K562 (cell line): ENCODE data around the gene TMEM33. TPM values are rescaled to one million over a fixed set of nuclear protein-coding genes. Genes with fewer than 3 reads are reported as not detected.

Experiments
- ATAC-seq: fragments of 200-7000 bp; cut with Tn5 transposase; 3 replicates; pipeline ENCODE4 v1.9.1; 2020; ENCODE audit warnings: moderate library complexity
- BruUV-seq: library from RNA; stranded (reverse); fragments of 400-500 nt; replicated peaks from 2 replicates; lab custom pipeline; 2021; lab: Mats Ljungman, UMichigan
- CTCF ChIA-PET: fragments of 300-600 bp; formaldehyde crosslinking; extraction: SDS; loops from one replicate; lab custom pipeline; 2021; ENCODE audit warnings: low intra/inter-chr PET ratio; lab: Yijun Ruan, JAX
- POLR2A ChIA-PET: fragments of 300-600, 350-650 bp; sonication (Branson Sonifier 250); formaldehyde crosslinking; extraction: SDS; loops from one replicate; lab custom pipeline; 2021; ENCODE audit warnings: antibody characterized with exemption, inconsistent platforms; lab: Yijun Ruan, JAX
- DNase-seq, 4 experiments: peaks; one replicate each; pipeline versions ENCODE4 v3.0.0 to v3.0.0-alpha.2; 2011 to 2018; ENCODE audit warnings: low spot score in 3 of 4, mixed read lengths in 3 of 4; ENCODE audit errors: extremely low read depth in 1 of 4
- FAIRE-seq: peaks from 2 replicates; lab custom pipeline; 2011; peaks lifted over from hg19 to GRCh38; lab: Jason Lieb, UNC
- H2AFZ ChIP-seq: 2 replicates; pipeline ENCODE4 v1.6.0; 2011; ENCODE audit warnings: low read depth, low read length, control low read depth, inconsistent platforms
- H3K27ac ChIP-seq: fragments of 200-600 bp; 3 replicates; pipeline ENCODE4 v1.8.0; 2011; ENCODE audit warnings: low read depth, mild to moderate bottlenecking, control low read depth, inconsistent platforms, low read length, moderate library complexity, mixed read lengths; ENCODE audit errors: extremely low read depth
- H3K27me3 ChIP-seq, 2 experiments: fragments of 300-600 bp in 1 of 2; 2 replicates in 1 of 2; 3 replicates in 1 of 2; pipeline versions ENCODE4 v1.6.0 to v1.8.0; 2011; ENCODE audit warnings: inconsistent platforms in 2 of 2, low read length in 2 of 2, mild to moderate bottlenecking in 1 of 2, mixed read lengths in 1 of 2, moderate library complexity in 1 of 2; ENCODE audit not compliant: control insufficient read depth in 2 of 2, insufficient read depth in 2 of 2
- H3K36me3 ChIP-seq: fragments of 300-600 bp; 3 replicates; pipeline ENCODE4 v1.8.0; 2011; ENCODE audit warnings: mild to moderate bottlenecking, low read length, inconsistent platforms; ENCODE audit not compliant: control insufficient read depth, insufficient read depth
- H3K4me1 ChIP-seq, 2 experiments: fragments of 200-600 bp in 1 of 2; replicated peaks in 1 of 2; 2 replicates in 1 of 2; 3 replicates in 1 of 2; pipeline versions ENCODE4 v1.5.1 to v1.8.0; 2011; ENCODE audit warnings: inconsistent platforms in 2 of 2, low read length in 2 of 2, mild to moderate bottlenecking in 1 of 2, mixed read lengths in 1 of 2, moderate library complexity in 1 of 2; ENCODE audit not compliant: control insufficient read depth in 2 of 2, insufficient read depth in 2 of 2
- H3K4me2 ChIP-seq: 2 replicates; pipeline ENCODE4 v1.6.1; 2011; ENCODE audit warnings: low read length, control low read depth, inconsistent platforms, mixed read lengths; ENCODE audit not compliant: insufficient read depth
- H3K4me3 ChIP-seq: fragments of 200-600 bp; sonication (generic), shearing (Covaris generic); 2 replicates; pipeline ENCODE4 v1.5.1; 2016; ENCODE audit warnings: control low read depth, inconsistent platforms
- H3K79me2 ChIP-seq: fragments of 200-600 bp; 3 replicates; pipeline ENCODE4 v1.8.0; 2011; ENCODE audit warnings: low read length, inconsistent platforms; ENCODE audit not compliant: control insufficient read depth, insufficient read depth
- H3K9ac ChIP-seq, 2 experiments: 2 replicates each; pipeline versions ENCODE4 v1.6.0 to v1.6.1; 2011; ENCODE audit warnings: low read depth in 2 of 2, low read length in 2 of 2, control low read depth in 1 of 2, inconsistent platforms in 1 of 2, mild to moderate bottlenecking in 1 of 2, mixed read lengths in 1 of 2; ENCODE audit not compliant: insufficient read depth in 1 of 2
- H3K9me1 ChIP-seq: one replicate; pipeline ENCODE4 v1.6.0; 2011; ENCODE audit warnings: inconsistent platforms, mild to moderate bottlenecking, low read length, moderate library complexity; ENCODE audit not compliant: control insufficient read depth, insufficient read depth
- H3K9me3 ChIP-seq: replicated peaks from 2 replicates; pipeline ENCODE4 v1.5.1; 2011; ENCODE audit warnings: low read depth, low read length, inconsistent platforms; ENCODE audit not compliant: control insufficient read depth, insufficient read depth
- H4K20me1 ChIP-seq: replicated peaks from 2 replicates; pipeline ENCODE4 v1.6.1; 2011; ENCODE audit warnings: low read length, inconsistent platforms, mixed read lengths; ENCODE audit not compliant: control insufficient read depth, insufficient read depth
- FOXA3 ChIP-seq, 2 experiments: fragments of 450-650 bp in 1 of 2; sonication (generic) in 1 of 2; formaldehyde crosslinking; IDR thresholded peaks in 1 of 2; conservative IDR thresholded peaks in 1 of 2; 2 replicates each; pipeline versions ENCODE4 v1.4.0 to v1.8.0; 2020 to 2022; ENCODE audit warnings: mild to moderate bottlenecking in 2 of 2, missing genetic modification reagents in 1 of 2
- RBM34 ChIP-seq: fragments of 200-400 bp; formaldehyde crosslinking; IDR thresholded peaks from 2 replicates; pipeline ENCODE4 v1.6.1; 2018; ENCODE audit warnings: low read length, borderline replicate concordance; ENCODE audit not compliant: insufficient read depth
- RERE ChIP-seq: sonication (generic); formaldehyde crosslinking; IDR thresholded peaks from 2 replicates; pipeline ENCODE4 v1.8.0; 2023; ENCODE audit warnings: missing genetic modification reagents, mild to moderate bottlenecking, borderline replicate concordance
- WGBS: fragments of 100-300 bp; shearing (Covaris generic); methylation state at CpG from one replicate; pipeline ENCODE4 v1.1.6; 2016; ENCODE audit warnings: low coverage, mixed read lengths; ENCODE audit not compliant: insufficient coverage; ENCODE audit errors: missing lambda C conversion rate; 5-methylcytosine and 5-hydroxymethylcytosine counted together
- in situ Hi-C: fragments of 300-500 bp; cut with MboI; formaldehyde crosslinking; loops from 4 replicates; pipeline ENCODE4 v1.15.0; 2018; ENCODE audit warnings: inconsistent platforms, mixed read lengths
- intact Hi-C: fragments of 100-400 bp; cut with micrococcal nuclease; formaldehyde crosslinking; loops from 2 replicates; pipeline ENCODE4 v1.14.2; 2022
- polyA plus RNA-seq, 8 experiments: library from polyadenylated mRNA; depleted of rRNA in 4 of 8; stranded (reverse) in 5 of 8; unstranded in 3 of 8; fragments of >200 nt; fragmentation: Nextera tagmentation in 2 of 8; fragmentation: Illumina TruSeq in 1 of 8; extraction: Ambion mirVana in 2 of 8; extraction: Trizol in 1 of 8; gene quantifications; 2 replicates each; pipeline versions ENCODE4 v1.2.1 to v1.2.3, GENCODE V29; 2011 to 2014; ENCODE audit warnings: inconsistent platforms in 1 of 8, missing spikeins in 1 of 8
- total RNA-seq, 7 experiments: library from RNA; depleted of rRNA in 6 of 7; stranded (reverse); fragments of >200 nt in 6 of 7; fragmentation: Illumina TruSeq in 2 of 7; extraction: Trizol in 2 of 7; gene quantifications; 2 replicates each; pipeline versions ENCODE4 v1.2.1 to v1.2.3, GENCODE V29; 2011 to 2021; ENCODE audit warnings: low replicate concordance in 1 of 7

TMEM33 gene
- total and polyA plus RNA-seq, 9 of the 15 experiments (the other 6 are each of a cell fraction or from before 2014, with no cell fraction given) = 16.8 to 85.9 (median 67.9) TPM

DNA sequence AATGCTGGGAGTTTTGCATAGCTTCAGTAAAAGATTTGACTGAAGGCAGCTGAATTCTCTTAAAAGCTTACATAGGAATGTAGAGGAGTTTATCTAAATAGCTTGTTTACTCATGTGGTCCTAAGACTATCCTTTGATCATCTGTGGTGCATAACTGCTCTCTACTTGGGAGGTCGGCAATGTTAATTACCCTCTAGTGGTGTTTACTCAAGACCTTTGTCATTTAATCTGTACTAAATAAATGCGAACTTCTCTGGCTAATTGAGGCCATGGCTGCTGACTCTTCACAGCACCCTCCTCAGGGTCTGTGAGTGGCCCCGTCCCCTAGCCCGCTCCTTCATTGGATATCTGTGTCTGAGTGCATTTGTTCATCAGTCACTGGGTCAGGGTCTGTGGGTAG, 13.8 kb upstream of the TMEM33 start:
- WGBS = 0% methylated on average over 4 of the region's 4 CpGs
- POLR2A ChIA-PET = no interaction called here
- Histone ChIP-seq H3K27me3 (peaks cover 0 to 6% of the 10 kb centered on the region in 2 experiments; a peak in 2 of 5 replicates), H3K4me2 (no peak overlapping the region), H3K4me1 (no peaks in the 10 kb centered on the region), H3K4me3 (no peak overlapping the region), H4K20me1 (no peaks in the 10 kb centered on the region), H2AFZ (no peak overlapping the region), H3K36me3 (no peaks in the 10 kb centered on the region), H3K9ac (no peak overlapping the region), H3K27ac (no peak overlapping the region)
- intact Hi-C loops (no loop called here), in situ Hi-C loops (no loop called here)
- no TSS peak for BruUV-seq
- DNase-seq = no peak
- CTCF ChIA-PET = no interaction called here
- TF ChIP-seq FOXA3 (CRISPR knock-in tag; conservative IDR thresholded peaks at IDR 0.05 in 1 of 2, IDR thresholded peaks at IDR 0.05 in 1 of 2) = peak; percentile 37 to 71; a peak in 3 of 4 replicates
- TF ChIP-seq RBM34 = no peak
- TF ChIP-seq RERE = no peak
- TF ChIP-seq, all 486 proteins: peak for 1
- ATAC-seq (no peak), FAIRE-seq (no peak)
- Histone ChIP-seq H3K9me1 (no peaks in the 10 kb centered on the region), H3K79me2 (no peaks in the 10 kb centered on the region), H3K9me3 (no peaks in the 10 kb centered on the region; the same call in 1 of the 2 replicates)
